GM19239 (cell line): ENCODE measurements around the gene KLK10.

Experiments used
- DNase-seq: peaks from one replicate; pipeline ENCODE4 v3.0.0; 2011; ENCODE audit warnings: low spot score; ENCODE audit not compliant: insufficient read length
- FAIRE-seq: peaks from 2 replicates; lab custom pipeline; 2011; peaks lifted over from hg19 to GRCh38; lab: Jason Lieb, UNC

KLK10 gene

DNA sequence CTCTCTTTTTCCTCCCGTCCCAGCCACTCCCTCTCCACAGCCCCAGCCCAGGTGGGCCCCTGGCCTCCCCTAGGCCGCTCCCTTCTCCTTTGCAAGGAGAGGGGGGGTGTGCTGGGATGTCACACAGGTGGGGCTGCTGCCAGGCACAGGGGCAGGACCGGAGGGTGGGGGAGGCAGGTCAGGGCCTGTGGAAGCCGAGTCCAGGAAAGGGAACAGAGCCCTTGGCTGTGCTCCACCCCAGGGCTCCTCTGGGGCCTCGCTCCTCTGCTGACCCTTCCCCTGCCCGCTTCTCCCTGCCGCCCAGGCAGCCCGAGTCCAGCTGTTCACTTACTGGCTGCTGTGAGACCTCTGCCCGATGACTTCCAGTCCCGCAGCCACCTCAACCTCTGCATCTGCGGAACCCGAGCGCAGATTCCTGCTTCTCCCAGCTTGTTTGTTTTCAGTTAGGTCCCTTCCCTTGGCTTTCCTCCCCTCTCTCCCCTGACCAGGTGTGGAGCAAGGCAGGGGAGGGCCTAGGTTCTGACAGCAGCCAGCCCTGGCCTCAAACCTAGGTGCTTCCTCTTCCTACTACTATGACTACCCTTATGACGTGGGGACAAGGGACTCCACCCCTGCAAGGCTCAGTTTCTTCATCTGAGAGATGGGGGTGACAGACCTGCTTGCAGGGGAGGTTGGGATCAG lies 7.8 kb upstream of the KLK10 start:
- FAIRE-seq, result no peak

DNA sequence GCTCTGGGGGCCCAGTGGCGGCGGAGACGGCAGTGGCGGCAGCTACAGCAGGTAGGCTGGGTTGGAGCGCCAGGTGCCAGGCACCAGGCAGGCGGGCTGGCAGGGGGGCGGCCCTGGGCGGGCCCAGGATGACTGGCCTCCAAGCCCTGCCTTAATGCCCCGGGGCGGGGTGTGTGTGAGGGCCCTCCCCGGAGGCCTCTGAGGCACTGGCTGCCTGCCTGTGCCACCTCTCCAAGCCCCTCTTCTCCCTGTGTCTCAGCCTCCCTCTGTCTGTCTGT lies 7.0 kb upstream of the KLK10 start, which contains the start of gene KLK11:
Gene KLK11 (minus strand): TSS at position 63 of the 278 bp plus-strand sequence. CDS start 985 bp downstream, outside the sequence.
- DNase-seq (no peak), FAIRE-seq (no peak)

More for the DNA sequence above, 7.8 kb upstream of the KLK10 start:
- DNase-seq, result no peak

DNA sequence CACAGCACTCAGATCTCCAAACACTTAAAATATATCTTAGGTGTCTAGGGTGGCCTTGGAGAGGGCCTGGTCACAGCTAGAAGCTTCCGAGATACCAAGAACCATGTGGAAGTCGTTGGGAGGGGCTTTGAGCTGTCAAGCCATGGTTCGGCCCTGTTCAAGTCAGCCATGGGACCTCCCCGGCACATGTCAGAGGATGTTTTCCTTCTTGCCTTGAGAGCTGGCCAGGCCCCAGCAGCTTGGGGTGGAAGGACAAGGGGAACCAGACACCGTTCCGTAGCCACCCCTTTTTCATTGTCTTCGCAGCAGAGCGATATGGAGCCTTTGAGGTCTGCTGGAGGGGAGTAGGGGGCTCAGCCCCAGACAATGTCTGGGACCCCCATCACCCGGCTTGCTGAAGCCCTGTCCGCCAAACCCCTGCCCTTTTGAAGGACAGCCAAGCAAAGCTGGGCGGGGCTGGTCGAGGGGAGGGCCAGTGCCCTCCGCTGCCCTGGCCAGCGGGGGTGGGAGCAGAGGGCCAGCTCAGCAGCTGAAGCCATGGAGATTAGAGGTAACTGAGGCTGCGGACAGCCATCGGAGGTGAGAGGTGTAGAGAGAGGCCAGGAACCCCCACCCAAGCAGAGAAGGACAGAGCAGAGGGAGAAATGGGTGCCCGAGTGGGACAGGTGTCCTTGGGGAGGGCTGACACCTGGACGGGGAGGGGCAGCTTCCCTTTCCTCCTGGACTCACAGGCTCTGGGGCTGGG lies 6.5 kb upstream of the KLK10 start:
- DNase-seq (no peak), FAIRE-seq (no peak)

DNA sequence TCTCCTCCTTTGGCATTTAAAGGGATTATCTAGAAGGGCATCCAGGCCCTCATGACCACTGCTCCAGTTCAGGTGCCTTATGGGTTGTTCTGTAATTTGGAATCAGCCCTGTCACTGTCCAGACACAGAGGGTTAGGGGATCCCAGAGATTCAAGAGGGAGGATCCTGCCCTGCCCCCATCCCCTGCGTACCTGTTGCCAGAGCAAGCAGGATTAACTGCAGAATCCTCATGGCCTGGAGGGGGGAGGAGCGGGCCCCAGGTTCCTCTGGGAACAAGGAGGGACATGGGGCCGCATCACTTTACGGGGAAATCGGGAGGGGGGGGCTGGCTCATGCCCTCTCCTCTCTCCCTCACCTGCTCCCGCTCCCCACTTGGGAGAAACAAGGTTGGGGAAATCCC lies 5.9 kb upstream of the KLK10 start:
- no peak for DNase-seq
- no peak for FAIRE-seq

DNA sequence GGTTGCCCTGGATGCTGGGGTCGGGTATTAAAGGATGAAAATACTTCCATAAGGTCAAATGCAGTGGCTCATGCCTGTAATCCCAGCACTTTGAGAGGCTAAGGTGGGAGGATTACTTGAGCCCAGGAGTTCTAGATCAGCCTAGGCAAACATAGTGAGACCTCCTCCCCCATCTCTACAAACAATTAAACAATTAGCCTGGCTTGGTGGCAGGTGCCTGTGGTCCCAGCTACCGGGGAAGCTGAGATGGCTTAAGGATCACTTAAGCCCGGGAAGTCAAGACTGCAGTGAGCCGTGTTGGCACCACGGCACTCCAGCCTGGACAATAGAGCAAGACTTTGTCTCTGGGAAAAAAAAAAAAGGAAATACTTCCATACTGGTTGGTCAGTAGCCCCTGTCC lies 5.4 kb upstream of the KLK10 start:
- FAIRE-seq, result no peak
- DNase-seq, result no peak

DNA sequence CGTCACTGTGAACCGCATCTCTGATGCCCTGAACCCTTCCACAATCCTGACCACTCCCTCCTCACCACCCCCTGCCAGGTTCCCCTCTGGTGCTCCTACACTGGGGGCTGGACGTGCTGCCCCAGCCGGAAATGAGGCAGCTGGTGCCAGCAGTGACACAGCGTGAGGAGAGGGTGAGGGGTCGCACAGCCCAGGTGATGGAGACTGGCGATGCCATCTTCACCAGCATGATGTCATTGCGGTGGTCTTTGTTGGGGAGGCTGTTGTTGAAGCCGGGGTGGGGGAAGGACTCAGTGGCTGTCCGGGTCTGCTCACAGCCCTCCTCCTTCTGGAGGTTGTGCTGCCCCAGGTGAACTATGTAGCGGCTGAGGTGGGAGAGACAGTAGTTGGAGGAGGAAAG lies 4.4 kb upstream of the KLK10 start:
- FAIRE-seq, result no peak
- no peak for DNase-seq

DNA sequence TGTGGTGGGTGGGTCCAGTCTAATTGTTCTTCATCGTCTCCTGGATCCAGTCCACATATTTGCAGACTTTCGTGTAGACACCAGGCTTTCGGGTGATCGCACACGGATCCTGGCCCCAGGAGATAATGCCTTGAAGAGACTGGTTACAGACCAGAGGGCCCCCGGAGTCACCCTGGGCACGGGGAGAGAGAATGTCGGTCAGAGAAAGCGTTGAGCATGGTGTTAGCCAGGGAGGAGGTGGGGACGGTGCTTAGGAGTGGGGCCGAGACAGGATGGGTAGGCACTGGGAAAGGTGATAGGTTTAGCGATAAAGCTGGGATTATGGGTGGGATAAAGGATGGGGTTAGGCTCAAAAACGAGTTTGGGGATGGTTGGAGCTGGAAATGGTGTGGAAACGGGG lies 3.0 kb upstream of the KLK10 start:
- DNase-seq (no peak), FAIRE-seq (no peak)

DNA sequence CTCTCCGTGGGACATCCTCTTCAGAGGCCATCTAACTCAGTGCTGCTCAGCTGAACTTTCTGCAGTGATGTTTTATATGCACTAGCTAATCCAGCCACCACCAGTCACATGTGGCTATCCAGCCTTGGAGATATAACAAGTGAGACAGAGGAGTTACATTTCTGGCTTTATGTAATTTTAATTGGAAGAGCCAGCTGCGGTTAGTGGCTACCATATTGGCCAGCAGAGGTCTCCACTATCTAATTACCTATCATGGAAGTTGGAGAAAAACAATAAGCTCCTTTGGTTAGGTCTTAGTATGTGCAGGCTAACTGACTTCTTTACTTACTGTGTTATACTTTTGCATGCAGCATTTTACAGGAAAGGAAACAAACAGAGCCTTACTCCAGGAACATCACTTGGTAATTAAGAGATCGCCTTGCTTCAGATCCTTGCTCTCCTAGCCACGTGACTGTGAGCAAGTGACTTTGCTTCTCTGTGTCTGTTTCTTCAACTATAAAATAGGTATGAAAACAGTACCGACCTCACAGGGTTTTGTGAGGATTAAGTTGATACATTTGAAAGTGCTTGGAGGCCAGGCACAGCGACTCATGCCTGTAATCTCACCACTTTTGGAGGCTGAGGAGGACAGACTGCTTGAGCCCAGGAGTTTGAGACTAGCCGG lies 1.6 kb upstream of the KLK10 start:
- FAIRE-seq (no peak), DNase-seq (no peak)

DNA sequence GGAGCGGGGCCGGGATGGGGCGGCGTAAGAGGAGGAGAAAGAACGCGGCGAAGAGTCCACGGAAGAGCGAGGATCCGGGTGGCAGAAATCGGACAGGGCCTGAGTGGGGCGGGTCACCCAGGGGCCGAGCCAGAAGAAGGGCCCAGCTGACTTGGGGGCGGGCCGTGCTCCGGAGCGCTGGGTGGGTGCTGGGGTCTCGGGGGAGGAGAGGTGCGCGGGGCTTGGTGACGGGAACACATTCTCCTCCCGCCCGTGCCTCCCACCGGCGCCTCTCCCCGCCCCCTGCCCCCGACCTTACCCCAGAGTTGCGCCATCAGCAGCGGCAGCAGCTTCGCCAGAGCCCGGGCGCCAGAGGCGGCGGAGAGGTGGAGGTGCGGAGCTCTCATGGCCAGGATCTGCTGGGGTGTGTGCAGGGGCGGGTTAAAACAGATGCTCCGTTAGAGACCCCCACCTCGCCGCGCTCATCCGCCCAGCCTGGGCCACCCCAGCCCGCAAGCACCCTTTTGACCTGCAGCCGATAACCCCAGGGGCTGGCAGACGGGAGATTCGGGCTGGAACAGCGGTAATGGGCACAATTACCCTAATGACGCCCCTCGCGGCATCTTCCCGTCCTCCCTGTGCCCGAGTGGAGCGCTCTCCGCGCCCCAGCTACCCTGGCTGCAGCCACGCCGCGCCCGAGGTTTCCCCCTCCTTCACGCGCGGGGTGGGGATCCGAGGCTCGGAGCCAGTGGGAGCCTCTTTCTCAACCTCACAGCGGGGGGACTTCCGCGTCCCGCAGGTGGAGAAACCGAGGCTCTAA lies 565 bp downstream of the KLK10 start:
- no peak for DNase-seq
- FAIRE-seq, result no peak

DNA sequence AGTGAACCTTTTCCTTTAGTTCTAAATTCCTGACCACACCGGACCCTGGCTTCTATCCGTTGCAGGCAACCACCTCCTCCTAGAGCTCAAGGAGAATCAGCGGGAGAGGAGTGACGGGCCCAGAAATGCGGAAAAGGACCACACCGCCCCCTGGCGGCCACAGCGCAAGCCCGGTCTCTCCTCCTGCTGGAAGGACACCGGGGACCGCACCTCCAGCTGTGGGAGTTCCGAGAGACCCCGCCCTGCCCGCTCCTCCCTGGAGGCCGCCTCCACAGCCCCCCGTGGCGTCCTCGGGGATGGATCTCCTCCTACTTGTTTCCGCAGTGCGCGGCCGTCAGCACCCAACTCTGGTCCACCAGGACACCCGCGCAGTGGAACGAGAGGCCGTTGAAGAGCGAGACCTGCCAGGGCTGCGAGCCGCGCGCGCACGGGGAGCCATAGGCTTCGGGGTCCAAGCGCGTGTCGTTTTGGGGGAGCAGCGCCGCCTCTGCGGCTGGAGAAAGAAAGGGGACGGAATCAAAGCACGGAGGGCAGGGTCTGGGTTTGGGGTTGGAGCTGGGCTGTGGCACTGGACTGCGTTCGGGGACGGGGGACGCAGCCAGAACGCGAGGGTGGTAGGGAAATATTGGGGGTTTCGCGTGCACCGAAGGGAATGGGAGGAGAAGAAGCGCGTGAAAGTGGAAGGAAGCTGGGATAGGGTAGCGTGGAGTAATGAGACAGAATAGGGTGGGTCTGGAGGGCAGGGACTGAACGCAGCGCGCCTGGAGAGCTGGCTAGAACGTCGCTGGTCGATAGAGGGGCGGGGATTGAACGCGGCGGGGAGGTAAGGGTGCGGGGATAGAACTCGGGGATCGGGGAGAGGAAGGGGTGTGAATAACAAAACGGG lies 2.5 kb downstream of the KLK10 start:
- no peak for DNase-seq
- no peak for FAIRE-seq

DNA sequence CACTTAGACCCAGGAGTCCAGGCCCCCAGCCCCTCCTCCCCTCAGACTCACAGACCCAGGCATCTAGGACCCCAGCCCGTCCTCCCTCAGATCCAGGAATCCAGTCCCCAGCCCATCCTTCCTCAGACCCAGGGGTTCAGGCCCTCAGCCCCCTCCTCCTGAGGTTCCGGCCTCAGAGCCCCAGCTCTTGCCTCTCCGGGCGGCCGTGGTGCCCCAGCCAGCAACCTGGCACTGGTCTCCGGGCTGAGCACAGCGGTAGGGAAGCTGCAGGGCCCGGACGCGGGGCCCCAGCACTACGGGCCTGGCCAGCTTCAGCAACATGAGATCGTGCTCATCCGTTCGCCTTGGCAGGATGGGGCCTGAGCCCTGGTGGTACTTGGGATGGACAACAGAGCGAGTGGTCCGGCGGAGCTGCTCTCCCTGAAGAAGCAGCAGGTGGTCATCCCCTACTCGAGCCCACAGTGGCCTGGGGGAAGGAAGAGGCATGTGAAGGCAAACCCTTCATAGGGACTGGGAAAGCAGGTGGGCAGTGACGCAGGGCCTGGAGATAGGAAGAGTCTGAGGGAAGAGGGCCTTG lies 3.7 kb downstream of the KLK10 start:
- no peak for FAIRE-seq
- no peak for DNase-seq

DNA sequence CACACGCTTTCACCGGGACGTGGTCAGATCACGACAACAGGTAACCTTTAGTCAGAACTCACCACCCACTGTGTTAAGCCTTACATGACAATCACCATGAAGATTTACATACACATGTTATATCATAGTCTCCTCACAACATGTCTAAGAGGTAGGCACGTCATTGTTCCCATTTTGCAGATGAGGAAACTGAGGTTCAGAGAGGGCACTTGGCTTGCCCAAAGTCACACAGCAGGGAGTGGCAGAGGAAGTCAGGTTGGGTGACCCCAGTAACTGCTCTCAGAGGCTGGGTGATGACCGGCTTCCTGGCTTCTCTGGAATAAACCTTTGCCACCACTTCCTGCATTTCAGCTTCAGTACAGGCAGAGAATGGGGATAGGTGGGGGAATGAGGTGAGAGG lies 5.3 kb downstream of the KLK10 start:
- DNase-seq, result no peak
- no peak for FAIRE-seq

DNA sequence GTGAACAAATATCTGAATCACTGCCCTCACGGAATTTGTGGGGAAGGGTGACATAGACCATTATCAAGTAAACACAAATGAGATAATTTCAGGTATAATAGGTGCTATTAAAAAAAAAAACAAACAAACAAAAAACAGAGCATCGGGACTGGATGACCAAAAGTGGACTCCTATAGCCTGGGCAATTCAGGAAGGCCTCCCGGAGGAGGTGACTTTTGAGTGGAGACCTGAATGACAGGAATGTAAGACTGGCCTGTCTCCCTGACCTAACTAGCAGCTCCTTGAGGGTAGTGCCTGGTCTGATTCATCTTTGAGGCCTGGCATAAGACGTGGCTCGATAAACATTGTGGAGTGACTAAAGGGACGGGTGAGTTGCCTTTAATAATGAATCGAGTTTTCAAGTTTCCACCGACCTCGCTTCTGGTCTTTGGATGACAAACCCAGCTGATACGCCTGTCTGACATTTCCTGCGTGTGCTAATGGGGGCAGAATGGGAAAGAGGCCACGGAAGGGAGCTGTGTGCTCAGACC lies 6.8 kb downstream of the KLK10 start:
- FAIRE-seq (no peak), DNase-seq (no peak)

DNA sequence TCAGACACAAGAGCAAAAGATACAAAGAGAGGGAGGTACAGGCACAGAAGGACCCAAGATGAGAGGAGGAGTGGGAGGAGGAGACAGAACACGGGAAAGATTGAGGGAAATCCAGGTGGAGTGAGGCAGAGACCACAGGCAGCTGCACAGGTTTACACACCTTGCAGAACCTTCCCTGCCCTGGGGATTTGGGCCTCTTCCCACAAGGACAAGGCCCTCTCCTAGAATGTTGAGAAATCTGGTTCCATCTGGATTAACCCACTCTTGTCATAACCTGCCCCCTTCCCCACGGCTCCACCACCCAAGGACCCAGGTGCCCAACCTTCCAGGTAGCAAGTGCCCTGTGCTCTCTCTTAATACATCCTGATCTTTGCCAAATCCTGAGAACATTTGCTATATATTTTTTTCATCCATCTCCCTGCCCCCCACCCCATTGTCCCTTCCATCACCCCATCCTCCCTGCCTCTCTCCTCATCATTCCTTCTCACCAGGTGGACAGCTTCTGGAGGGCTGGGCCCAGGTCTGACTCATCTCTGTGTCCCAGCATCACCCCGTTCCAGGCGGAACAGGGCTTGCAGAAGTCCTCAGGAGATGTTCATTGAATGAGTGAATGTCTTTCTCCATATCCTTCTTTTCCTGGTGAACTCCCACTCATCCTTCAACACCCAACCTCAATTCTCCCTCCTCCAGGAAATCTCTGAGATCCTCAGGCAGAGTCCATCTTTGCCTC lies 9.3 kb downstream of the KLK10 start:
- no peak for DNase-seq
- FAIRE-seq, result no peak

DNA sequence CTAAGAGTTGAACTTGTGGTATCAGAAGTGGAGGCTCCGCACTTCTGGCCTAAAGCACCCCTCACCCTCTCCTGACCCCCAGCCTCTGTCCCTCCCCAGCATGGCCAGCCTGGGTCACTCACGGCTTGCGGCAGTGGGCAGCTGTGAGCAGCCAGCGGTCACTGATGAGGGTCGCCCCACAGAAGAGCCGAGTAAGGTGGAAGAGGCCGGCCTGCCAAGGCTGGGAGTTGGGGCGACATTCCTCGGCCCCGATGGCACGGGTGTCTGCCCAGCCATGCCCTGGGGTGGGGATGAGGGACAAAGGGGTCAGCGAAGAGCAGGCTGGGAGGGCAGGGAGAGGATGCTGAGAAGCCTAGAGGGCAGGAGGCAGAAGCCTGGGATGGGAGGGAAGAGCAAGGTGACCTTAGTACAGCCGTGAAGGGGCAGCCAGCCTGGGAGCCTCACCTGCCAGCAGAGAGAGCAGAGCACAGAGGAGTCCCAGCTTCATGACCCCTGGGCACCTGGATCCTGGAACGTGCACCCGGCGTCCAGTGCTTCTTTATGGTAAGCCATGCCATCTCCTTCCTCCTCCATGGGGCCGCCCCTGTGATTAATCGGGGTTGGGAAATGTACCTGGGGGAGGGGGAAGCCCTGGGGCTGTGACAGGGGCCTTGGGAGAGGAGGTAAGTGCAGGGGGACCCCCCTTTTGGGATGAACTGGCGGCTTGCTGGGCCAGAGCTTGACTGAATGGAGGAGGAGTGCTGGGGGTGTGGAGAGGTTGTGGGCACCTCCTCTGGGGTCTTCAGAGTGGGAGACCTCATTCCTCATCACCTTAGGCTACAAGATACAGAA lies 10.2 kb downstream of the KLK10 start:
- DNase-seq (no peak), FAIRE-seq (no peak)

DNA sequence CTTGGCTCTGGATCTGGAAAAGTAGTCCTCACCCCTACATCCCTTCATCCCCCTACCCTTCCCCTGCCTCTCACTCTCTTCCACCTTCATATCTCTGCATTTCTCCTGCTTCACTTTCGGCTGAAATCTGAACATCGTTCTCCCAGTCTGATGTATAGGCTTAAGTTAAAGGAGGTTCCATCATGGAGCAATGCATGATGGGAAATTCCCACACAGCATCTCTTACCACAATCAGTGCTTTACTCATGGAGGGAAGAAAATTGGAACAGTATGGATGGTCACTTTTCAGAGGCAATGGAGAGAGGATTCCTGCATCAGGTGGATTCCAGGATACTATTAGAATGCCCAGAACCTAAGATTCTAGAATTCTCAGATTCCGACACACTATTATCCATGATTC lies 12.0 kb downstream of the KLK10 start:
- no peak for FAIRE-seq

DNA sequence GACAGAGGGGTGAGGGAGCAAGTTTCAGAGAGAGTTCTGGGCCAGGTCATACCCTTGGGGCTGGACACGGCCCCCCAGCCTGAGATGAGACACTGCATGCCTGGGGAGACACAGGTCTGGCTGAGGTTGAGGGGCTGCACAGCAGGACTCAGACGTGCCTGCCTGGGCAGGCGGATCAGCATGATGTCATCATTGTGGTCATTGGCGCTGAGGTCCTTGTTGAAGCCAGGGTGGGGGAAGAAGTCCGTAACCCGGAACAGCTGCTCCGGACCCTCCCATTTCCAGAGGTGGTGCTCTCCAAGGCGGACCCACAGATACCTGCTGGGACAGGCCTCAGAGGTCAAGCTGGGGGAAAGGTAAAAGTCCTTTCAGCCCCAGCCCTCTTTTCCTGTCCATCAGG lies 13.1 kb downstream of the KLK10 start:
- DNase-seq (no peak), FAIRE-seq (no peak)

More for the DNA sequence above, 12.0 kb downstream of the KLK10 start:
- DNase-seq, result no peak

DNA sequence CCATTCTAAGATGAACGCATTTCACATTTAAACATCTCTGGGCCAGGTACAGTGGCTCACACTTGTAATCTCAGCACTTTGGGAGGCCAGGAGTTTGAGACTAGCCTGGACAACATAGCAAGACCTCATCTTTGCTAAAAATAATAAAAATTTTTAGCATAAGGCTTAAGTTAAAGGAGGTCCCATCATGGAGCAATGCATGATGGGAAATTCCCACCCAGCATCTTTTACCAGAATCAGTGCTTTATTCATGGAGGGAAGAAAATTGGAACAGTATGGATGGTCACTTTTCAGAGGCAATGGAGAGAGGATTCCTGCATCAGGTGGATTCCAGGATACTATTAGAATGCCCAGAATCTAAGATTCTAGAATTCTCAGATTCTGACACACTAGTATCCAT lies 14.3 kb downstream of the KLK10 start:
- FAIRE-seq, result no peak
- no peak for DNase-seq
